Heart right ventricle (tissue), 16 donors: Measurements from ENCODE around the gene BASP1. TPM values are rescaled to one million over a fixed set of nuclear protein-coding genes. Genes with fewer than 3 reads are reported as not detected.

Experiments
- ATAC-seq, 8 donors: fragments of 200-7000 bp; cut with Tn5 transposase; one replicate each; pipeline ENCODE4 v1.9.1; 2020; ENCODE audit warnings: mild to moderate bottlenecking in 8 of 8, moderate library complexity in 8 of 8, moderate number of reproducible peaks in 1 of 8
- DNase-seq, 2 donors: peaks; one replicate each; pipeline ENCODE4 v3.0.0-alpha.2; 2020
- H3K27ac ChIP-seq, 10 donors: fragments of 200-600 bp; sonication (generic) in 2 of 10; one replicate each; pipeline versions ENCODE4 v1.5.0 to v1.8.0; 2020 to 2022; ENCODE audit warnings: mild to moderate bottlenecking in 3 of 10
- H3K27me3 ChIP-seq, 7 donors: fragments of 200-600 bp; one replicate each; pipeline ENCODE4 v1.8.0; 2021 to 2022; ENCODE audit warnings: mild to moderate bottlenecking in 2 of 7
- H3K36me3 ChIP-seq, 9 donors: fragments of 200-600 bp; sonication (generic) in 1 of 9; one replicate each; pipeline versions ENCODE4 v1.5.0 to v1.8.0; 2020 to 2022; ENCODE audit warnings: mild to moderate bottlenecking in 2 of 9
- H3K4me1 ChIP-seq, 9 donors: fragments of 200-600 bp; sonication (generic) in 1 of 9; one replicate each; pipeline versions ENCODE4 v1.5.0 to v1.8.0; 2020 to 2022; ENCODE audit warnings: mild to moderate bottlenecking in 4 of 9
- H3K4me3 ChIP-seq, 10 donors: fragments of 200-600 bp; sonication (generic) in 2 of 10; one replicate each; pipeline versions ENCODE4 v1.5.0 to v1.8.0; 2020 to 2022; ENCODE audit warnings: mild to moderate bottlenecking in 7 of 10, moderate library complexity in 2 of 10
- H3K9me3 ChIP-seq, 11 donors: fragments of 200-600 bp in 10 of 11; sonication (generic) in 2 of 11; one replicate each; pipeline versions ENCODE4 v1.5.0 to v1.8.0; 2013 to 2022; ENCODE audit warnings: mild to moderate bottlenecking in 2 of 11, control low read depth in 1 of 11, moderate library complexity in 1 of 11
- CTCF ChIP-seq, 9 donors: fragments of 200-600 bp; sonication (generic) in 2 of 9; IDR thresholded peaks; one replicate each; pipeline versions ENCODE4 v1.5.0 to v1.8.0; 2021 to 2022; ENCODE audit warnings: antibody characterized with exemption in 9 of 9, mild to moderate bottlenecking in 5 of 9, moderate library complexity in 1 of 9
- WGBS, 2 donors: extraction: QIAGEN DNeasy Blood & Tissue Kit; methylation state at CpG; one replicate each; pipeline ENCODE4 v1.1.7; 2013; ENCODE audit warnings: inconsistent platforms in 1 of 2; 5-methylcytosine and 5-hydroxymethylcytosine counted together
- intact Hi-C, 10 donors: fragments of 100-400 bp; cut with DNase I; formaldehyde crosslinking; loops; one replicate each; pipeline versions ENCODE4 v1.11.1 to v1.14.2; 2022
- polyA plus RNA-seq, 2 donors: library from polyadenylated mRNA; stranded (reverse); fragments of 200-250 nt; gene quantifications; one replicate each; pipeline ENCODE4 v1.2.3, GENCODE V29; 2013
- total RNA-seq, 10 donors: library from RNA; stranded (reverse); fragmentation: NEBNext Ultra II Directional in 3 of 10; extraction: Animal tissue kit (Norgen Biotek cat#: 25700) in 3 of 10; gene quantifications; one replicate each; pipeline versions ENCODE4 v1.2.1 to v1.2.4, GENCODE V29; 2021 to 2023
- donor health status: Arrhythmogenic right ventricular cardiomyopathy.
- donor health status: ischemic (EF 13 %, LVEDD 7.1; RV severe dilation, severe dysfunction).
- donor health status: healthy with polysubstance abuse.
- donor health status: DM: no; HTN: yes; CAD: no.
- donor health status: DM: no; HTN: no; CAD: no.
- donor health status: ischemic (EF 25% LVEDD 6.9; RV normal size, moderate dysfunction).
- donor health status: ischemic (EF 25% LVEDD 5.7; RV mildly dilated, moderate dysfunction).
- donor health status: healthy.
- donor health status: DM: yes; HTN: yes; CAD: no.
- donor health status: Ischemic cardiomyopathy.
- donor health status: ischemic (EF 35%, LVEDD 5.7; RV mildly dilated, moderate dysfunction).
- donor health status: nonischemic (EF 11% LVEDD 7.7; RV severe dilation, severe dysfunction).
- donor health status: DM: yes; HTN: yes; CAD: no.
- donor health status: PGD.
- donor health status: ischemic (EF 29% LVEDD 5.4; RV normal size, mild dysfunction).
- donor health status: nonischemic (EF 23%, LVEDD 6.1; RV moderate dilation, normal function).

The BASP1 gene
- total and polyA plus RNA-seq, 12 donors, result 0.42 to 8.8 (median 1.6) TPM

DNA sequence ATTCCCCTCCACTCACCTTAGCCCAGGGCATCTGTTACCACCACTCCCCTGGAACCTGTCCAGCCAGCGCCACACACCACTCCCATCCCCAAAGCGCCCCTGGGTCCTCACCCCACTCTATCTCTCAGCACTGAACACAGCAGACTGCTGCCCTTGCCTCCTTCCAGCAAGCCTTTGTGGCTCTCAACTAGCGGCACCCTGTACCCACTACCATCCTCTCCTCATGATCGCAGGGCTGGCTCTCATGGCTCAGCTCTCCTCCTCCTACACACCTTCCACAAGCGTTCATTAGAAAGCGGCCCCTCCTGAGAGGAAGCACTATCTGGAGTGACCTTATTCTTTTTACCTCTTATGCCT is 13.3 kb upstream of the BASP1 start:
- DNase-seq (no peak), ATAC-seq (no peak)
- no peaks in the 10 kb centered on the region for H3K4me1 ChIP-seq
- H3K27ac ChIP-seq, result no peak overlapping the region
- no peak overlapping the region for H3K4me3 ChIP-seq
- peaks cover 0 to 79% (median 30%) of the 10 kb centered on the region in 7 donors for H3K27me3 ChIP-seq
- H3K36me3 ChIP-seq, result no peaks in the 10 kb centered on the region
- no peaks in the 10 kb centered on the region for H3K9me3 ChIP-seq
- 47 to 59% methylated on average over 6 of the region's 6 CpGs for WGBS, 2 donors
- intact Hi-C loops, result loop anchor here in 4 of 10 donors (5.0 to 10.0 kb wide), 4 partner anchors 519 to 719 kb away; no protein-coding TSS in a partner anchor
- no peak for TF ChIP-seq CTCF (IDR thresholded peaks at IDR 0.05)

GRCh38 chr5:17206021-17206420 is 11.4 kb upstream of the BASP1 start:
- Histone ChIP-seq H3K9me3 (no peaks in the 10 kb centered on the region), H3K27me3 (peaks cover 0 to 86% (median 37%) of the 10 kb centered on the region in 7 donors), H3K36me3 (no peaks in the 10 kb centered on the region), H3K4me3 (no peak overlapping the region), H3K4me1 (no peaks in the 10 kb centered on the region), H3K27ac (no peak overlapping the region)
- no peak for TF ChIP-seq CTCF (IDR thresholded peaks at IDR 0.05)
- intact Hi-C loops, result loop anchor here in 3 of 10 donors (10.0 kb wide), 3 partner anchors 521 to 721 kb away; no protein-coding TSS in a partner anchor
- DNase-seq (no peak), ATAC-seq (no peak)

DNA sequence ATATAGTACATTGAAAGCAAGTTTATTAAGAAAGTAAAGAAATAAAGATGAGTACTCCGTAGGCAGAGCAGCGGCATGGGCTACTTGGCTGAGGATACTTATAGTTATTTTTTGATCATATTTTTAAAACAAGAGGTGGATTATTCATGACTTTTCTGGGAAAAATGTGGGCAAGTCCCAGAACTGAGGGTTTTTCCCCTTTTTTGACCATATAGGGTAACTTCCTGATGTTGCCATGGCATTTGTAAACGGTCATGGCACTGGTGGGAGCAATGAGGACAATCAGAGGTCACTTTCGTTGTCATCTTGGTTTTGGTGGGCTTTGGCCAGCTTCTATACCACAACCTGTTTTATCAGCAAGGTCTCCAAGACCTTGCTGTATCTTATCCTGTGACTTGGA is 5.2 kb upstream of the BASP1 start:
- ATAC-seq (no peak), DNase-seq (no peak)
- Histone ChIP-seq H3K36me3 (no peaks in the 10 kb centered on the region), H3K4me1 (peaks cover 0 to 9% (median 6%) of the 10 kb centered on the region in 9 donors), H3K9me3 (no peaks in the 10 kb centered on the region), H3K27me3 (peaks cover 0 to 74% (median 48%) of the 10 kb centered on the region in 7 donors), H3K27ac (no peak overlapping the region), H3K4me3 (no peak overlapping the region)
- no peak for TF ChIP-seq CTCF (IDR thresholded peaks at IDR 0.05)
- 72 to 74% methylated on average over 4 of the region's 4 CpGs for WGBS, 2 donors
- intact Hi-C loops, result loop anchor here in 2 of 10 donors (10.0 kb wide), 2 partner anchors 1093 to 1103 kb away; no protein-coding TSS in a partner anchor

- no peak overlapping the region for H3K4me3 ChIP-seq
- H3K36me3 ChIP-seq, result no peaks in the 10 kb centered on the region
- TF ChIP-seq CTCF (IDR thresholded peaks at IDR 0.05), result no peak
- DNase-seq, result no peak
- ATAC-seq, result no peak
- WGBS, 2 donors, result 76 to 88% methylated on average over 3 of the region's 3 CpGs
- no peaks in the 10 kb centered on the region for H3K9me3 ChIP-seq
- intact Hi-C loops, result loop anchor here in 2 of 10 donors (10.0 kb wide), 2 partner anchors 1092 to 1102 kb away; no protein-coding TSS in a partner anchor
- H3K27me3 ChIP-seq, result peaks cover 0 to 74% (median 48%) of the 10 kb centered on the region in 7 donors
- H3K27ac ChIP-seq, result no peak overlapping the region
- H3K4me1 ChIP-seq, result peaks cover 0 to 10% (median 6%) of the 10 kb centered on the region in 9 donors
Observed at GRCh38 chr5:17212996-17213395, 4.4 kb upstream of the BASP1 start.
